Measurements from ENCODE around the gene ARHGAP26. TPM values are rescaled to one million over a fixed set of nuclear protein-coding genes. Genes with fewer than 3 reads are reported as not detected.

ARHGAP26 gene
- total RNA-seq, 4 donors from 2014 or later: 28.2 to 52.3 (median 37.9) TPM

GRCh38 chr5:142873831-142874230 lies 103.7 kb downstream of the ARHGAP26 start:
- no peak overlapping the region for H3K4me3 ChIP-seq (replicated peaks in 1 of 3)
- H3K36me3 ChIP-seq: no peaks in the 10 kb centered on the region
- TF ChIP-seq CTCF (IDR thresholded peaks at IDR 0.05): peak in 1 of 6 experiments; percentile 9
- TF ChIP-seq POLR2A (IDR thresholded peaks at IDR 0.05): no peak
- intact Hi-C loops (cut with DNase I): no loop called here
- H3K4me1 ChIP-seq: peaks cover 34 to 79% of the 10 kb centered on the region in 2 donors
- no peak overlapping the region for H3K27ac ChIP-seq
- DNase-seq: no peak
- WGBS, 2 donors: 87 to 92% methylated on average over 5 of the region's 5 CpGs
- no peaks in the 10 kb centered on the region for H3K27me3 ChIP-seq
- no peaks in the 10 kb centered on the region for H3K9me3 ChIP-seq

- Histone ChIP-seq H3K4me1 (peaks cover 30 to 74% of the 10 kb centered on the region in 2 donors), H3K27ac (peak overlapping the region in 1 of 3 donors; percentile 33), H3K9me3 (no peaks in the 10 kb centered on the region), H3K4me3 (replicated peaks in 1 of 3) (no peak overlapping the region), H3K27me3 (no peaks in the 10 kb centered on the region), H3K36me3 (no peaks in the 10 kb centered on the region)
- WGBS, 2 donors: 20 to 37% methylated on average over 7 of the region's 7 CpGs
- TF ChIP-seq POLR2A (IDR thresholded peaks at IDR 0.05) (no peak), CTCF (IDR thresholded peaks at IDR 0.05) (no peak)
- peak; percentile 65 to 77 for DNase-seq
- intact Hi-C loops (cut with DNase I): no loop called here
Measured at GRCh38 chr5:142874540-142874939, 104.4 kb downstream of the ARHGAP26 start.

DNA sequence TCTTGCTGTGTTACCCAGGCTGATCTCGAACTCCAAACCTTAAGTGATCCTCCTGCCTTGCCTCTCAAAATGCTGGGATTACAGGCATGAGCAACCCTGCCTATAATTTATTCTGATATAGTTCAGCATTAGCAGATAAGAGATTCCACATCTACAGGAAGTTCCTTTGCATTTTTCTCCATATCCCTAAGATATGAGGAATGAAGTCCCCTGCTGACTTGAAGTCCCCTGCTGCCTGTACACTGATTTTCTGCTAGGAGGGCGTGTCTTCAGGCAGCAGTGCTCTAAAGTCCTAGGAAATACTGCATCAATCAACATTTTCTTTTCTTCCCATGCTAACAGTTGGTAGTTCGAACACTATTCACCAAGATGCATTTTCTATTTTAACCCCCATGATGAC lies 105.8 kb downstream of the ARHGAP26 start:
- H3K4me3 ChIP-seq (replicated peaks in 1 of 3): no peak overlapping the region
- DNase-seq: no peak
- WGBS, 2 donors: 93 to 98% methylated on average over 3 of the region's 3 CpGs
- intact Hi-C loops (cut with DNase I): no loop called here
- peaks cover 18 to 68% of the 10 kb centered on the region in 2 donors for H3K4me1 ChIP-seq
- H3K36me3 ChIP-seq: no peaks in the 10 kb centered on the region
- no peaks in the 10 kb centered on the region for H3K27me3 ChIP-seq
- H3K9me3 ChIP-seq: no peaks in the 10 kb centered on the region
- TF ChIP-seq CTCF (IDR thresholded peaks at IDR 0.05) (no peak), POLR2A (IDR thresholded peaks at IDR 0.05) (no peak)
- peak overlapping the region in 1 of 3 donors; percentile 33 for H3K27ac ChIP-seq

DNA sequence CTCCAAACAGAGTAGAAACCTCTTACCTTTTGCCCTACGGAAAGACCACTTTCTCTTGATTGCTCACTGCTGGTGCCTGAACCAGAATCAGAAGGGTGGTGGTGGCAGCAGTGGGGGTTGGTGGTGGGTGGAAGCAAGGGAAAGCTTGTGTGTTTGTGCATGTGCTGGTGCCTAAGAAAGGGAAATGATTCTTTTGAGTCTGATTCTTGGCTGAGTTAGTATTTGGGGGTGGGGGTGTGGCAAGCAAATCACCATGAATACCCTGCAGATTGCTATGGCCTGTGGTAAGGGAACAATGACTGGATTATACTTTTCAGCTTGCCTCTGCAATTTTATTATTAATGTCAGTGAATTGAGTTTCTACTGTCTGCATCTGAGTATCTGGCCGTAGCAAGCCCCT lies 106.6 kb downstream of the ARHGAP26 start:
- H3K27me3 ChIP-seq: no peaks in the 10 kb centered on the region
- H3K4me3 ChIP-seq (replicated peaks in 1 of 3): no peak overlapping the region
- no peak overlapping the region for H3K27ac ChIP-seq
- no peak for DNase-seq
- 90 to 100% methylated on average over 2 of the region's 2 CpGs for WGBS, 2 donors
- intact Hi-C loops (cut with DNase I): no loop called here
- no peaks in the 10 kb centered on the region for H3K36me3 ChIP-seq
- H3K9me3 ChIP-seq: no peaks in the 10 kb centered on the region
- peaks cover 10 to 68% of the 10 kb centered on the region in 2 donors for H3K4me1 ChIP-seq
- TF ChIP-seq POLR2A (IDR thresholded peaks at IDR 0.05): no peak

DNA sequence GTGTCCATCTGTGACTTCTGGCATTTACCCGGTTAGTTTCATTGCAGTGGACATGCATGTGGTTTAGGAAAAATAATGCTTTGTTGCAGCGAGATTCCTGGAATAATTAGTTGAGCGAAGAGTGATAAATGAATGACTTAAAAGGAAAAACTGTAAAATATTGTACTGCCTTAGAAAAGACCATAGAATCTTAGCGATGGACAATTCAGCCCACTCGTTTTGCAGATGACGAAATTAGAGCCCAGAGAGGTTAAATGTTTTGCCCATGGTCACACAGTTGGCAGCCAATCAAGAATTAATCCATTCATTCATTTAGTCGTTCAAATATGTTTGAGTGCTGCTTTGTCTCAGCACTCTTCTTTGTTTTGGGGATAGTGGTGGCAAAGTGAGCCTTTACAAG lies 107.9 kb downstream of the ARHGAP26 start:
- DNase-seq: no peak
- TF ChIP-seq CTCF (IDR thresholded peaks at IDR 0.05): no peak
- TF ChIP-seq POLR2A (IDR thresholded peaks at IDR 0.05): no peak
- Histone ChIP-seq H3K4me1 (peaks cover 0 to 63% of the 10 kb centered on the region in 2 donors), H3K9me3 (no peaks in the 10 kb centered on the region), H3K27ac (no peak overlapping the region), H3K4me3 (replicated peaks in 1 of 3) (no peak overlapping the region), H3K27me3 (no peaks in the 10 kb centered on the region), H3K36me3 (no peaks in the 10 kb centered on the region)
- 85 to 87% methylated on average over 7 of the region's 7 CpGs for WGBS, 2 donors
- intact Hi-C loops (cut with DNase I): no loop called here

DNA sequence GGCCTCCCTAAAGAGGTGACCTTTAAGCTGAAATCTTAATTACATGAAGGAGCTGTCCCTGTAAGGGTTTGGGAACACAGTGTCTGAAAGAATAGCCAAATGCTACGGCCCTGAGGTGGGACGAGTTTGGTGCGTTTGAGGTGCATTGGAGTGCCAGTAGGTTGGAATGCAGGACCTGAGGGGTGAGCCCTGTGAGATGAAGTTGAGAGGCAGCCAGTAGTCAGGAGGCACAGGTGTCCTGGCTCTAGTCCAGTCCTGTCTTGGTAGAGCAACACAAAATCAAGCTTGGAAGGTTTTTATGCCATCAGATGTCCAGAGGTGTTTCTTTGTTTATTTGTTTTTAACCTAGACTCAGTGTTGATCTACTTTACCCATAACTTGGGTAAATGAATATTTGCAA lies 108.5 kb downstream of the ARHGAP26 start:
- intact Hi-C loops (cut with DNase I): no loop called here
- TF ChIP-seq POLR2A (IDR thresholded peaks at IDR 0.05) (no peak), CTCF (IDR thresholded peaks at IDR 0.05) (no peak)
- H3K9me3 ChIP-seq: no peaks in the 10 kb centered on the region
- no peaks in the 10 kb centered on the region for H3K36me3 ChIP-seq
- H3K4me3 ChIP-seq (replicated peaks in 1 of 3): no peak overlapping the region
- H3K27me3 ChIP-seq: no peaks in the 10 kb centered on the region
- WGBS, 2 donors: 30 to 47% methylated on average over 3 of the region's 3 CpGs
- H3K4me1 ChIP-seq: peaks cover 0 to 59% of the 10 kb centered on the region in 2 donors
- no peak overlapping the region for H3K27ac ChIP-seq
- peak; percentile 80 to 81 for DNase-seq
